CD4-positive, alpha-beta T cell (primary cell): Measurements from ENCODE around the gene C19orf25. TPM values are rescaled to one million over a fixed set of nuclear protein-coding genes. Genes with fewer than 3 reads are reported as not detected.

Experiments used
- ATAC-seq: fragments of 200-7000 bp; cut with Tn5 transposase; one replicate; pipeline ENCODE4 v1.10.0; 2022; ENCODE audit warnings: mild to moderate bottlenecking; ENCODE audit not compliant: poor library complexity
- CTCF ChIA-PET: fragments of 350-600 bp; sonication (Branson Sonifier 250); formaldehyde crosslinking; loops from one replicate; lab custom pipeline; 2021; ENCODE audit warnings: antibody characterized with exemption, inconsistent platforms; lab: Charles Lee
- POLR2A ChIA-PET: fragments of 350-600 bp; sonication (Branson Sonifier 250); formaldehyde crosslinking; loops from one replicate; lab custom pipeline; 2021; ENCODE audit warnings: antibody characterized with exemption, inconsistent platforms; lab: Charles Lee
- DNase-seq, 14 experiments: peaks; one replicate each; pipeline ENCODE4 v3.0.0-alpha.2; 2013 to 2020; ENCODE audit warnings: mixed read lengths in 2 of 14
- H3K27ac ChIP-seq, 2 donors: one replicate each; pipeline versions ENCODE4 v1.5.1 to v1.7.0; 2013; ENCODE audit warnings: low read length in 2 of 2, low read depth in 1 of 2, mild to moderate bottlenecking in 1 of 2
- H3K27me3 ChIP-seq, 2 experiments: 1 replicate in 1 of 2; 2 replicates in 1 of 2; pipeline versions ENCODE4 v1.6.1 to v1.7.0; 2013; ENCODE audit warnings: low read length in 2 of 2, control low read depth in 1 of 2, mild to moderate bottlenecking in 1 of 2, moderate library complexity in 1 of 2; ENCODE audit not compliant: insufficient read depth in 2 of 2, control insufficient read depth in 1 of 2
- H3K36me3 ChIP-seq: one replicate; pipeline ENCODE4 v1.6.1; 2013; ENCODE audit warnings: low read length, control low read depth; ENCODE audit not compliant: insufficient read depth
- H3K4me1 ChIP-seq: one replicate; pipeline ENCODE4 v1.6.1; 2013; ENCODE audit warnings: low read length, control low read depth; ENCODE audit not compliant: insufficient read depth
- H3K4me3 ChIP-seq: one replicate; pipeline ENCODE4 v1.5.1; 2013; ENCODE audit warnings: mild to moderate bottlenecking, low read length, moderate library complexity
- H3K9me3 ChIP-seq, 2 experiments: 1 replicate in 1 of 2; 2 replicates in 1 of 2; pipeline versions ENCODE4 v1.6.1 to v1.7.0; 2013; ENCODE audit warnings: low read length in 2 of 2, mild to moderate bottlenecking in 2 of 2, control low read depth in 1 of 2, moderate library complexity in 1 of 2; ENCODE audit not compliant: control insufficient read depth in 1 of 2, insufficient read depth in 1 of 2
- H3K27ac Mint-ChIP-seq: one replicate; pipeline ENCODE4 v1.8.0; 2020; ENCODE audit warnings: mixed read lengths
- H3K27me3 Mint-ChIP-seq: one replicate; pipeline ENCODE4 v1.8.0; 2021; ENCODE audit warnings: mixed read lengths
- H3K36me3 Mint-ChIP-seq: one replicate; pipeline ENCODE4 v1.8.0; 2021; ENCODE audit warnings: low read depth, mixed read lengths
- H3K4me1 Mint-ChIP-seq: one replicate; pipeline ENCODE4 v1.8.0; 2021; ENCODE audit warnings: low read depth, mixed read lengths
- H3K4me3 Mint-ChIP-seq: one replicate; pipeline ENCODE4 v1.8.0; 2020; ENCODE audit warnings: mild to moderate bottlenecking, mixed read lengths
- H3K9me3 Mint-ChIP-seq: one replicate; pipeline ENCODE4 v1.8.0; 2020; ENCODE audit warnings: mixed read lengths
- CTCF ChIP-seq: fragments of 200-600 bp; IDR thresholded peaks from one replicate; pipeline ENCODE4 v1.8.0; 2022; ENCODE audit warnings: antibody characterized with exemption, mild to moderate bottlenecking
- intact Hi-C, 2 experiments: fragments of 100-400 bp; cut with DNase I in 1 of 2; cut with micrococcal nuclease in 1 of 2; formaldehyde crosslinking; loops; one replicate each; pipeline versions ENCODE4 v1.15.1 to v1.9.0; 2023 to 2025; cut with DNase I, micrococcal nuclease
- total RNA-seq, 174 experiments: library from RNA in 2 of 174; stranded (reverse) in 2 of 174; gene quantifications; one replicate each; pipeline ENCODE4 v1.2.3 and lab custom pipeline; 2021 to 2026

C19orf25 gene
- total RNA-seq, 2 experiments from 2014 or later: 14.9 to 15.8 TPM

- no peak for ATAC-seq
- H3K4me1 ChIP-seq: peaks cover 48% of the 10 kb centered on the region
- H3K36me3 ChIP-seq: peaks cover 14% of the 10 kb centered on the region
- Mint-ChIP-seq H3K36me3 (peaks cover 5% of the 10 kb centered on the region), H3K27me3 (no peaks in the 10 kb centered on the region), H3K4me1 (peaks cover 23% of the 10 kb centered on the region), H3K27ac (no peak overlapping the region), H3K4me3 (peak overlapping the region; percentile 59), H3K9me3 (no peaks in the 10 kb centered on the region)
- H3K27ac ChIP-seq: no peak overlapping the region
- H3K9me3 ChIP-seq: peaks cover 0 to 6% of the 10 kb centered on the region in 2 experiments
- DNase-seq: no peak
- TF ChIP-seq CTCF: no peak
- peaks cover 7 to 8% of the 10 kb centered on the region in 2 experiments for H3K27me3 ChIP-seq
- no peak overlapping the region for H3K4me3 ChIP-seq
- ChIA-PET CTCF (no interaction called here), POLR2A (interaction anchor here (0.7 to 1.5 kb wide), 2 partner anchors 15 to 204 kb away, joined by 3 to 4 read pairs; partner anchors contain the start of gene CIRBP)
- intact Hi-C loops: loop anchor here in 1 of 2 experiments (10.0 kb wide), 1 partner anchor 198 kb away; the partner anchor contains the start of gene FAM174C
Observed at GRCh38 chr19:1473085-1473851, 5.7 kb downstream of the C19orf25 start.

- TF ChIP-seq CTCF: no peak
- intact Hi-C loops: loop anchor here in 1 of 2 experiments (10.0 kb wide), 1 partner anchor 198 kb away; the partner anchor contains the start of gene FAM174C
- POLR2A ChIA-PET: interaction anchor here (1.0 to 3.9 kb wide), 5 partner anchors 14 to 204 kb away, joined by 4 to 12 read pairs (median 4); partner anchors contain the start of gene REEP6
- peaks cover 48% of the 10 kb centered on the region for H3K4me1 ChIP-seq
- ATAC-seq: no peak
- Mint-ChIP-seq H3K4me3 (peak overlapping the region; percentile 59), H3K4me1 (peaks cover 16% of the 10 kb centered on the region), H3K36me3 (peaks cover 5% of the 10 kb centered on the region), H3K9me3 (no peaks in the 10 kb centered on the region), H3K27ac (no peak overlapping the region), H3K27me3 (no peaks in the 10 kb centered on the region)
- peaks cover 12% of the 10 kb centered on the region for H3K36me3 ChIP-seq
- CTCF ChIA-PET: interaction anchor here (2.1 kb wide), 1 partner anchor 19 kb away, joined by 9 read pairs; the partner anchor contains the start of gene REEP6
- H3K9me3 ChIP-seq: peaks cover 0 to 8% of the 10 kb centered on the region in 2 experiments
- H3K4me3 ChIP-seq: no peak overlapping the region
- H3K27ac ChIP-seq: no peak overlapping the region
- H3K27me3 ChIP-seq: peaks cover 9 to 16% of the 10 kb centered on the region in 2 experiments
- DNase-seq: no peak
Observed at GRCh38 chr19:1472231-1473084, 6.6 kb downstream of the C19orf25 start.
